Liver (tissue), 9 donors: ENCODE data around the gene ALAS1. TPM values are rescaled to one million over a fixed set of nuclear protein-coding genes. Genes with fewer than 3 reads are reported as not detected.

ENCODE experiments used
- DNase-seq: peaks from one replicate; pipeline ENCODE4 v3.0.0-alpha.2; 2017; ENCODE audit warnings: low spot score
- H3K27ac ChIP-seq, 2 donors: one replicate each; pipeline ENCODE4 v1.7.0; 2013; ENCODE audit warnings: inconsistent platforms in 2 of 2, low read length in 2 of 2, control low read depth in 1 of 2, low read depth in 1 of 2, mild to moderate bottlenecking in 1 of 2
- H3K27me3 ChIP-seq, 4 donors: one replicate each; pipeline versions ENCODE4 v1.6.1 to v1.7.0; 2013; ENCODE audit warnings: low read length in 3 of 4, inconsistent platforms in 1 of 4, mild to moderate bottlenecking in 1 of 4, moderate library complexity in 1 of 4; ENCODE audit not compliant: control insufficient read depth in 4 of 4, insufficient read depth in 4 of 4
- H3K36me3 ChIP-seq, 4 donors: one replicate each; pipeline versions ENCODE4 v1.6.1 to v1.7.0; 2013; ENCODE audit warnings: low read length in 3 of 4, mild to moderate bottlenecking in 3 of 4, low read depth in 1 of 4, moderate library complexity in 1 of 4; ENCODE audit not compliant: control insufficient read depth in 4 of 4, insufficient read depth in 3 of 4
- H3K4me1 ChIP-seq, 4 donors: one replicate each; pipeline versions ENCODE4 v1.6.1 to v1.7.0; 2013; ENCODE audit warnings: low read length in 3 of 4, mild to moderate bottlenecking in 3 of 4, moderate library complexity in 1 of 4; ENCODE audit not compliant: control insufficient read depth in 4 of 4, insufficient read depth in 4 of 4
- H3K4me3 ChIP-seq, 3 donors: one replicate each; pipeline versions ENCODE4 v1.6.1 to v1.7.0; 2013; ENCODE audit warnings: low read length in 3 of 3, control low read depth in 1 of 3, low read depth in 1 of 3, mild to moderate bottlenecking in 1 of 3
- H3K9ac ChIP-seq, 2 donors: one replicate each; pipeline ENCODE4 v1.7.0; 2013; ENCODE audit warnings: low read length in 2 of 2, mild to moderate bottlenecking in 2 of 2, moderate library complexity in 2 of 2, control low read depth in 1 of 2, low read depth in 1 of 2
- H3K9me3 ChIP-seq, 4 donors: one replicate each; pipeline versions ENCODE4 v1.6.1 to v1.7.0; 2013; ENCODE audit warnings: low read length in 3 of 4; ENCODE audit not compliant: control insufficient read depth in 4 of 4
- EGR1 ChIP-seq, 2 donors: IDR thresholded peaks; 2 replicates each; pipeline ENCODE4 v1.6.1; 2016 to 2018; ENCODE audit warnings: antibody characterized with exemption in 2 of 2, low read depth in 2 of 2
- FOXA2 ChIP-seq: IDR thresholded peaks from 2 replicates; pipeline ENCODE4 v1.6.1; 2016; ENCODE audit warnings: antibody characterized with exemption
- HNF4A ChIP-seq, 2 donors: conservative IDR thresholded peaks; 2 replicates each; pipeline ENCODE4 v1.6.1; 2016; ENCODE audit warnings: antibody characterized with exemption in 2 of 2, mild to moderate bottlenecking in 2 of 2
- HNF4G ChIP-seq: IDR thresholded peaks from 2 replicates; pipeline ENCODE4 v1.6.1; 2016; ENCODE audit warnings: antibody characterized with exemption
- MAX ChIP-seq: IDR thresholded peaks from 2 replicates; pipeline ENCODE4 v1.6.1; 2016; ENCODE audit warnings: antibody characterized with exemption
- NR2F2 ChIP-seq: IDR thresholded peaks from 2 replicates; pipeline ENCODE4 v1.6.1; 2016; ENCODE audit warnings: antibody characterized with exemption
- RAD21 ChIP-seq, 2 donors: IDR thresholded peaks; 2 replicates each; pipeline ENCODE4 v1.6.1; 2016; ENCODE audit warnings: antibody characterized with exemption in 2 of 2, mild to moderate bottlenecking in 2 of 2
- RXRA ChIP-seq, 2 donors: IDR thresholded peaks; 2 replicates each; pipeline ENCODE4 v1.6.1; 2017 to 2018; ENCODE audit warnings: antibody characterized with exemption in 2 of 2, mild to moderate bottlenecking in 1 of 2
- ZBTB33 ChIP-seq: IDR thresholded peaks from 2 replicates; pipeline ENCODE4 v1.6.1; 2016; ENCODE audit warnings: antibody characterized with exemption
- WGBS: extraction: QIAGEN DNeasy Blood & Tissue Kit; methylation state at CpG from one replicate; pipeline ENCODE4 v1.1.7; 2013; 5-methylcytosine and 5-hydroxymethylcytosine counted together
- polyA plus RNA-seq, 2 donors: library from polyadenylated mRNA; stranded (reverse) in 1 of 2; unstranded in 1 of 2; fragments of 200-250 nt in 1 of 2; fragments of >200 nt in 1 of 2; fragmentation: Nextera tagmentation in 1 of 2; extraction: Ambion mirVana in 1 of 2; gene quantifications; one replicate each; pipeline versions ENCODE4 v1.2.1 to v1.2.3, GENCODE V29; 2013 to 2015
- total RNA-seq, 2 donors: library from RNA; depleted of rRNA; stranded (reverse); fragments of >200 nt; gene quantifications; one replicate each; pipeline ENCODE4 v1.2.3, GENCODE V29; 2014
- donor health status: healthy.
- donor health status: healthy.
- donor health status: healthy.
- donor health status: healthy.
- donor health status: healthy.

The ALAS1 gene
- total and polyA plus RNA-seq, 4 donors: 32.3 to 421 (median 137) TPM

DNA sequence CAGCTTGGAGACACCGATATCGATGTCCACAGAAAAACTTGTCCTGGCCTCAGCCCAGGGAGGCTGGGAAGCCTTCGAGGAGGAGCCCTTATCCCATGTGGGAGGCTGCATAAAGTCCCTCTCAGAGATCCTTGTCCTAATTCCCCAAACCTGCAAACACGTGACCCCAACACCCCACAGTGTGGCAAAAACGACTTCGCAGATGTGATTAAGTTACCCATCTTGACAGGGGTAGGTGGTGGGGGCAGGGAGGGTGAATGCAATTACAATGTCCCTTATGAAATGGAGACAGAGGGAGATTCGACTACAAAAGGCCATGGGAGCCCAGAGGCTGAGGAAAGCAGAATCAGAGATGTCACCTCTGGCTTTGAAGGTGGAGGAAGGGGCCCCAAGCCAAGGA is 29.8 kb downstream of the ALAS1 start:
- no peak for DNase-seq
- peaks cover 4 to 35% (median 12%) of the 10 kb centered on the region in 4 donors for H3K36me3 ChIP-seq
- H3K9me3 ChIP-seq: no peaks in the 10 kb centered on the region
- H3K27me3 ChIP-seq: no peaks in the 10 kb centered on the region
- TF ChIP-seq HNF4G: no peak
- no peak for TF ChIP-seq RXRA (IDR thresholded peaks at IDR 0.05)
- no peak for TF ChIP-seq EGR1 (IDR thresholded peaks at IDR 0.05; ENCODE audit: low read depth in 2 of 2)
- TF ChIP-seq ZBTB33: no peak
- no peak for TF ChIP-seq FOXA2
- no peak overlapping the region for H3K9ac ChIP-seq
- peaks cover 2 to 15% (median 8%) of the 10 kb centered on the region in 4 donors for H3K4me1 ChIP-seq
- H3K27ac ChIP-seq: no peak overlapping the region
- no peak overlapping the region for H3K4me3 ChIP-seq
- 87% methylated on average over 7 of the region's 7 CpGs for WGBS

DNA sequence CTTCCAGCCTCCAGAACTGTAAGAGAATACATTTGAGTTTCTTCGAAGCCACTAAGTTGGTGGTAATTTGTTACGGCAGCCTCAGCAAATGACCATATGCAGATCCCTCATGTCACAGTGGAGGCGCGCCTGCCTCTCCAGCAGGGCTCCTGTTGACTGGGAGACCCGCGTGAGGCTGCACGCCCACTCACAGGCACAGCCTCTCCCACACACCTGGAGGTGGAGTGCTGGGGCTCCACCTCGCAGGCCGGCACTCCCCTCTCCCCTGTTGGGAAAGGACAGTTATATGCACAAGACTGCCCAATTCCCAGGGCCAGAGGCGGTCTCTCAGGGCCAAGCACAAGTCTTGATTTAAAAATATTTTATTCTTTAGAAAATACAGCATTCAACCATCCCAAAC is 30.3 kb downstream of the ALAS1 start:
- H3K36me3 ChIP-seq: peaks cover 4 to 35% (median 12%) of the 10 kb centered on the region in 4 donors

DNA sequence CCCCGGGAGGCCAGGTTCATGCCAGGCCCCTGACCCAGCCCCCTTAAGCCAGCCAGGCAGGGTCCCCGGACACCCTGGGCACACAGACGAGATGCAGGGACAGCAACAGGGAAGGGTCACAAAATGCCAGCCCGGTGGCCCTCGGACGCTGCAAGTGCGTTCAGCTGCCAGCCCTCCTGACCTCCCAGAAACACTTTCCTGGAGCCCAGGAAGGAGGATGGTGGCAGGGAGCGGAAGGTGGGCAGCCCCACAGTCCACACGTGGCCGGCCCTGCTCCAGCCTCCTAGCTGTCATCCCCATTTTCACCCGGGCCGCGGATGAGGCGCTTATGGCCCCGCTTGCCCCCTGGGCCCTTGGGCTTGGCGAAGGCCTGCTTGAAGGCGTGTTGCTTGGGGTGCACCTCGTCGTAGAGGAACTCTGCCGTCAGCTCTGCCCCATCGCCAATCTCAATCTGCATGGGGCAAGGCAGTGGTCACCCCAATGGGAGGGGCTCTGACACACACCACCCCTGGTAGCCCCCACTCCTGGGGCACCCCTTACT is 30.9 kb downstream of the ALAS1 start:
- peaks cover 6 to 23% (median 17%) of the 10 kb centered on the region in 4 donors for H3K4me1 ChIP-seq
- 96% methylated on average over 21 of the region's 21 CpGs for WGBS
- TF ChIP-seq HNF4A (conservative IDR thresholded peaks at IDR 0.05): no peak
- no peak for TF ChIP-seq HNF4G
- TF ChIP-seq MAX: no peak
- TF ChIP-seq RXRA (IDR thresholded peaks at IDR 0.05): no peak
- no peak for TF ChIP-seq RAD21 (IDR thresholded peaks at IDR 0.05)
- no peak for TF ChIP-seq NR2F2
- no peaks in the 10 kb centered on the region for H3K27me3 ChIP-seq
- peaks cover 4 to 35% (median 12%) of the 10 kb centered on the region in 4 donors for H3K36me3 ChIP-seq
- no peak overlapping the region for H3K27ac ChIP-seq
- H3K4me3 ChIP-seq: no peak overlapping the region
- no peak for DNase-seq
- no peaks in the 10 kb centered on the region for H3K9me3 ChIP-seq
- no peak overlapping the region for H3K9ac ChIP-seq

More for the DNA sequence above, 30.3 kb downstream of the ALAS1 start:
- no peak for DNase-seq
- Histone ChIP-seq H3K27ac (no peak overlapping the region), H3K27me3 (no peaks in the 10 kb centered on the region), H3K4me1 (peaks cover 4 to 19% (median 13%) of the 10 kb centered on the region in 4 donors), H3K4me3 (no peak overlapping the region), H3K9ac (no peak overlapping the region), H3K9me3 (no peaks in the 10 kb centered on the region)
- 92% methylated on average over 10 of the region's 10 CpGs for WGBS
- TF ChIP-seq EGR1 (IDR thresholded peaks at IDR 0.05; ENCODE audit: low read depth in 2 of 2) (no peak), ZBTB33 (no peak)
